ENCODE measurements around the gene C2CD2. TPM values are rescaled to one million over a fixed set of nuclear protein-coding genes. Genes with fewer than 3 reads are reported as not detected.
A peak's percentile ranks its signal among the peaks of the same experiment; 100 is the strongest.

Gene C2CD2
- total RNA-seq, 1 donor from 2014 or later: 15.3 TPM

- Histone ChIP-seq H3K4me1 (peaks cover 42% of the 10 kb centered on the region), H3K4me3 (no peak overlapping the region), H3K36me3 (no peaks in the 10 kb centered on the region), H3K9me3 (ENCODE audit: low read depth) (no peaks in the 10 kb centered on the region), H3K79me2 (ENCODE audit: low read depth) (no peaks in the 10 kb centered on the region), H3K27ac (no peak overlapping the region), H3K9ac (no peak overlapping the region), H3K27me3 (no peaks in the 10 kb centered on the region), H3F3A (ENCODE audit: low read depth) (peaks cover 4% of the 10 kb centered on the region), H4K20me1 (ENCODE audit: low read depth) (no peaks in the 10 kb centered on the region), H2AFZ (replicated peaks) (no peak overlapping the region), H3K4me2 (peak overlapping the region; percentile 61)
- Mint-ChIP-seq H3K27me3 (ENCODE audit: insufficient read depth, low read depth) (peaks cover 3% of the 10 kb centered on the region), H3K9me3 (no peaks in the 10 kb centered on the region), H3K27ac (peak overlapping the region; percentile 88), H3K4me3 (no peak overlapping the region), H3K36me3 (peaks cover 9% of the 10 kb centered on the region), H3K4me1 (peaks cover 30% of the 10 kb centered on the region)
- DNase-seq (ENCODE audit: low spot score): peak; percentile 62
- no peak for TF ChIP-seq EZH2 (IDR thresholded peaks at IDR 0.05)
These were observed 56.1 kb downstream of the C2CD2 start for GRCh38 chr21:41897700-41898099.

GRCh38 chr21:41897047-41897669 is 56.7 kb downstream of the C2CD2 start:
- Histone ChIP-seq H3F3A (ENCODE audit: low read depth) (peaks cover 4% of the 10 kb centered on the region), H3K27ac (no peak overlapping the region), H2AFZ (replicated peaks) (no peak overlapping the region), H3K36me3 (no peaks in the 10 kb centered on the region), H3K9ac (no peak overlapping the region), H3K4me2 (peak overlapping the region; percentile 61), H3K4me1 (peaks cover 42% of the 10 kb centered on the region), H3K79me2 (ENCODE audit: low read depth) (no peaks in the 10 kb centered on the region), H3K27me3 (no peaks in the 10 kb centered on the region), H3K9me3 (ENCODE audit: low read depth) (no peaks in the 10 kb centered on the region), H3K4me3 (no peak overlapping the region), H4K20me1 (ENCODE audit: low read depth) (no peaks in the 10 kb centered on the region)
- peaks cover 9% of the 10 kb centered on the region for H3K36me3 Mint-ChIP-seq
- DNase-seq (ENCODE audit: low spot score): no peak
- no peak overlapping the region for H3K27ac Mint-ChIP-seq
- peaks cover 30% of the 10 kb centered on the region for H3K4me1 Mint-ChIP-seq
- H3K27me3 Mint-ChIP-seq (ENCODE audit: insufficient read depth, low read depth): peaks cover 3% of the 10 kb centered on the region
- no peaks in the 10 kb centered on the region for H3K9me3 Mint-ChIP-seq
- no peak overlapping the region for H3K4me3 Mint-ChIP-seq
- TF ChIP-seq EZH2phosphoT487 (IDR thresholded peaks at IDR 0.05): no peak
- no peak for TF ChIP-seq CTCF (IDR thresholded peaks at IDR 0.05)
- no peak for TF ChIP-seq EZH2 (IDR thresholded peaks at IDR 0.05)

DNA sequence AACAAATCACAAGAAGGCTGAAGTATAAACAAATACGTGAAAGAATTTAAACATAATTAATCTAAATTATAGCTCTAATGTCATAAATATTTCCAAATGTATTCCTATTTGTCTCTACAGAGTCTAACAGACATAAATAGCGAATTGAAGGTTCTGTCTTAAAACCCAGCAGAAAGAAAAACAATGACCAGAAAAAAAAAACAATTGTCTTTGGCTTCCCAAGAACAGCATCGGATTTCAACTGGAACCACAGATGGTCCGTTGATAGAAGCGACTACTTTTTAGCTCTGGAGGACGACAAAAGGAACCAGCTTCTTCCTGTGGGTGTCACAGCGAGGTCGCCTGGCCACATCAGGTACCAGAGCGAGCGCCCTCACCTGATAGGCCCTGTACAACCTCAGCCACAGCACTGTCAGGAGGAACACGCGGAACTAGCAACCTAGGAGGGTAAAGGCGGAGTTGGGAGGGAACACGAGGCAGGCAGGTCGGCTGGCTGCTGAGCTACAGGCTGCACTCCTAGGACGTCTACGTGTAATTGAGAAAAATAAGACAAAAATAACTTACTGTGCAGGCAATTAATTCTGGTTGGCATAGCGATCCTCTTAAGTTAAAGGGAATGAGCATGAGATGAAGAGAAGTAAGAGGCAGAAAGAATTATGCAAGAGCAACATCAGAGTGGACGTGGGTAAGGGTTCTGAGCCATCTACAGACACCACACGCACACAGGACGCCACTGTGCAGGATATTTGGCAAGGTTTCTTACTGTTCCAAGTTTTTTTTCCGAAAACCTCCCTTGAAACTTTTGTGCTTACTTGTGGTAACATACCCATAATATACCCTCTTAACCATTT is 58.0 kb downstream of the C2CD2 start:
- Histone ChIP-seq H3K9me3 (ENCODE audit: low read depth) (no peaks in the 10 kb centered on the region), H2AFZ (replicated peaks) (no peak overlapping the region), H3K4me1 (peaks cover 42% of the 10 kb centered on the region), H3K27me3 (no peaks in the 10 kb centered on the region), H3K4me2 (peak overlapping the region; percentile 17), H4K20me1 (ENCODE audit: low read depth) (no peaks in the 10 kb centered on the region), H3F3A (ENCODE audit: low read depth) (peaks cover 4% of the 10 kb centered on the region), H3K27ac (no peak overlapping the region), H3K9ac (no peak overlapping the region), H3K79me2 (ENCODE audit: low read depth) (no peaks in the 10 kb centered on the region), H3K36me3 (no peaks in the 10 kb centered on the region), H3K4me3 (no peak overlapping the region)
- no peak overlapping the region for H3K4me3 Mint-ChIP-seq
- no peak for TF ChIP-seq EZH2phosphoT487 (IDR thresholded peaks at IDR 0.05)
- TF ChIP-seq CTCF (IDR thresholded peaks at IDR 0.05): no peak
- no peak for TF ChIP-seq EZH2 (IDR thresholded peaks at IDR 0.05)
- H3K27ac Mint-ChIP-seq: no peak overlapping the region
- H3K36me3 Mint-ChIP-seq: peaks cover 5% of the 10 kb centered on the region
- H3K9me3 Mint-ChIP-seq: no peaks in the 10 kb centered on the region
- DNase-seq (ENCODE audit: low spot score): no peak
- H3K4me1 Mint-ChIP-seq: peaks cover 30% of the 10 kb centered on the region
- peaks cover 3% of the 10 kb centered on the region for H3K27me3 Mint-ChIP-seq (ENCODE audit: insufficient read depth, low read depth)

Data from neural progenitor cell (in vitro differentiated cells).